Neural progenitor cell (in vitro differentiated cells): ENCODE measurements around the gene OVAAL. TPM values are rescaled to one million over a fixed set of nuclear protein-coding genes. Genes with fewer than 3 reads are reported as not detected.

Experiments
- DNase-seq: peaks from one replicate; pipeline ENCODE4 v3.0.0-alpha.2; 2016; ENCODE audit warnings: low spot score
- H2AFZ ChIP-seq: fragments of 200-600 bp; sonication (generic); replicated peaks from 2 replicates; pipeline ENCODE4 v1.6.1; 2016; ENCODE audit warnings: antibody characterized with exemption
- H3F3A ChIP-seq: fragments of 200-600 bp; sonication (generic); 2 replicates; pipeline ENCODE4 v1.6.1; 2016; ENCODE audit warnings: antibody characterized with exemption, low read depth
- H3K27ac ChIP-seq: fragments of 200-600 bp; sonication (generic); 2 replicates; pipeline ENCODE4 v1.5.1; 2016; ENCODE audit warnings: mild to moderate bottlenecking
- H3K27me3 ChIP-seq: fragments of 200-600 bp; sonication (generic); 2 replicates; pipeline ENCODE4 v1.6.1; 2016; ENCODE audit warnings: mild to moderate bottlenecking, moderate library complexity
- H3K36me3 ChIP-seq: fragments of 200-600 bp; sonication (generic); 2 replicates; pipeline ENCODE4 v1.5.1; 2016
- H3K4me1 ChIP-seq: fragments of 200-600 bp; sonication (generic); 2 replicates; pipeline ENCODE4 v1.6.1; 2016; ENCODE audit warnings: mixed run types
- H3K4me2 ChIP-seq: fragments of 200-600 bp; sonication (generic); 2 replicates; pipeline ENCODE4 v1.6.1; 2016
- H3K4me3 ChIP-seq: fragments of 200-600 bp; sonication (generic); 2 replicates; pipeline ENCODE4 v1.5.1; 2016
- H3K79me2 ChIP-seq: fragments of 200-600 bp; sonication (generic); 2 replicates; pipeline ENCODE4 v1.6.1; 2016; ENCODE audit warnings: low read depth
- H3K9ac ChIP-seq: fragments of 200-600 bp; sonication (generic); 2 replicates; pipeline ENCODE4 v1.6.1; 2016
- H3K9me3 ChIP-seq: fragments of 200-600 bp; sonication (generic); 2 replicates; pipeline ENCODE4 v1.5.1; 2016; ENCODE audit warnings: low read depth
- H4K20me1 ChIP-seq: fragments of 200-600 bp; sonication (generic); 2 replicates; pipeline ENCODE4 v1.6.1; 2016; ENCODE audit warnings: low read depth
- H3K27ac Mint-ChIP-seq: 3 replicates; pipeline ENCODE4 v1.8.0; 2021; ENCODE audit warnings: mixed read lengths
- H3K27me3 Mint-ChIP-seq: 2 replicates; pipeline ENCODE4 v1.8.0; 2022; ENCODE audit warnings: low read depth, mild to moderate bottlenecking, inconsistent platforms, moderate library complexity, mixed read lengths; ENCODE audit not compliant: insufficient read depth
- H3K36me3 Mint-ChIP-seq: 3 replicates; pipeline ENCODE4 v1.8.0; 2021; ENCODE audit warnings: mixed read lengths
- H3K4me1 Mint-ChIP-seq: 3 replicates; pipeline ENCODE4 v1.8.0; 2021; ENCODE audit warnings: mixed read lengths
- H3K4me3 Mint-ChIP-seq: 3 replicates; pipeline ENCODE4 v1.8.0; 2021; ENCODE audit warnings: mild to moderate bottlenecking, moderate library complexity, mixed read lengths
- H3K9me3 Mint-ChIP-seq: 3 replicates; pipeline ENCODE4 v1.8.0; 2020; ENCODE audit warnings: mixed read lengths
- EZH2 ChIP-seq: fragments of 200-600 bp; sonication (generic); IDR thresholded peaks from 2 replicates; pipeline ENCODE4 v1.6.1; 2017; ENCODE audit warnings: antibody characterized with exemption, mild to moderate bottlenecking, moderate library complexity
- EZH2phosphoT487 ChIP-seq: fragments of 200-600 bp; sonication (generic); IDR thresholded peaks from 2 replicates; pipeline ENCODE4 v1.6.1; 2017; ENCODE audit warnings: antibody characterized with exemption
- total RNA-seq: library from RNA; depleted of rRNA; stranded (reverse); fragments of >200 nt; gene quantifications from 2 replicates; pipeline ENCODE4 v1.2.3, GENCODE V29; 2015; ENCODE audit warnings: low replicate concordance
- TF ChIP-seq, protein P1 (sequence below): fragments of 200-600 bp; sonication (generic); IDR thresholded peaks from 2 replicates; pipeline ENCODE4 v1.5.1; 2017; ENCODE audit warnings: antibody characterized with exemption, mild to moderate bottlenecking

Gene OVAAL
- total RNA-seq, 1 donor from 2014 or later: not detected

DNA sequence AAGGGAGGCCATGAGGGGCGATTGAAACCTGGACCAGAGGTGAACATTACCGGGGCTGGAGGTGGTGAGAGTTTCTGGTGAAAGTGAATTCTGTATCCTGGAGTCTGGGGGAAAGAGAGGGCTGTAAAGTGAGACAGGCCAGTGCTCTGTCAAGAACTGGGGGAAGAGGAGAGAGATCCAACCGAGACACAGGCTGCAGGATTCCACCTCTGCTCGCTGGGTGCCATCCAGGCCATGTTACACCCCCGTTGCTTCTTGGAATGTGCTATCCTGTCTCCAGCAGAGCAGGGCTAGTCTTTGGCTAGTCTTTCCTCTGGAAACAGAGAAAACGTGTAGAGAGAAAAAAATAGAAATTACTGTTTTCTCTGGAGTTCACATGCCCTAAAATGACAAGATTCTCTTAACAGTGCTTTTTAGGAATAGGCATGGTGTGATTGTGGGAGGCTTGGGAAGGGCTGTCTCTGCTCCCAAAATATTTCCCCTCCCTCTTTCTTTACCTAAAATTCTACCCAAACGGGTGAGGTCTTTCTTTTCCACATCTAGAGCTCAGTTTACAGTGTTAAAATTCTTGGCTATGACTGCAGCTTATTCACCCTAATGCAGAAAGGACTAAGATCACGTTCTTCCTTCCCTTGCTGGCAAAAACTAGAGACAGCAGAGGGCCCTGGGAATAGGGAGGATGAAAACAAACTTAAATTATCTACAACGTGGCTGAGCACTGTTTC lies 16.5 kb upstream of the OVAAL start:
- Mint-ChIP-seq H3K4me3 (peak overlapping the region; percentile 16), H3K27me3 (peaks cover 4% of the 10 kb centered on the region), H3K9me3 (no peaks in the 10 kb centered on the region), H3K36me3 (no peaks in the 10 kb centered on the region), H3K27ac (peak overlapping the region; percentile 81), H3K4me1 (peaks cover 43% of the 10 kb centered on the region)
- Histone ChIP-seq H3K27me3 (no peaks in the 10 kb centered on the region), H3K9ac (no peak overlapping the region), H3F3A (no peaks in the 10 kb centered on the region), H3K79me2 (no peaks in the 10 kb centered on the region), H3K27ac (no peak overlapping the region), H3K36me3 (no peaks in the 10 kb centered on the region), H2AFZ (peak overlapping the region; percentile 92), H3K9me3 (no peaks in the 10 kb centered on the region), H4K20me1 (no peaks in the 10 kb centered on the region), H3K4me1 (peaks cover 9% of the 10 kb centered on the region), H3K4me3 (no peak overlapping the region), H3K4me2 (peak overlapping the region; percentile 15)
- TF ChIP-seq, protein P1, sequence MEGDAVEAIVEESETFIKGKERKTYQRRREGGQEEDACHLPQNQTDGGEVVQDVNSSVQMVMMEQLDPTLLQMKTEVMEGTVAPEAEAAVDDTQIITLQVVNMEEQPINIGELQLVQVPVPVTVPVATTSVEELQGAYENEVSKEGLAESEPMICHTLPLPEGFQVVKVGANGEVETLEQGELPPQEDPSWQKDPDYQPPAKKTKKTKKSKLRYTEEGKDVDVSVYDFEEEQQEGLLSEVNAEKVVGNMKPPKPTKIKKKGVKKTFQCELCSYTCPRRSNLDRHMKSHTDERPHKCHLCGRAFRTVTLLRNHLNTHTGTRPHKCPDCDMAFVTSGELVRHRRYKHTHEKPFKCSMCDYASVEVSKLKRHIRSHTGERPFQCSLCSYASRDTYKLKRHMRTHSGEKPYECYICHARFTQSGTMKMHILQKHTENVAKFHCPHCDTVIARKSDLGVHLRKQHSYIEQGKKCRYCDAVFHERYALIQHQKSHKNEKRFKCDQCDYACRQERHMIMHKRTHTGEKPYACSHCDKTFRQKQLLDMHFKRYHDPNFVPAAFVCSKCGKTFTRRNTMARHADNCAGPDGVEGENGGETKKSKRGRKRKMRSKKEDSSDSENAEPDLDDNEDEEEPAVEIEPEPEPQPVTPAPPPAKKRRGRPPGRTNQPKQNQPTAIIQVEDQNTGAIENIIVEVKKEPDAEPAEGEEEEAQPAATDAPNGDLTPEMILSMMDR: no peak
- no peak for TF ChIP-seq EZH2
- TF ChIP-seq EZH2phosphoT487: no peak
- DNase-seq: no peak

GRCh38 chr1:180542838-180543145 lies 16.0 kb upstream of the OVAAL start:
- no peak for DNase-seq
- H3K79me2 ChIP-seq: no peaks in the 10 kb centered on the region
- H3K36me3 Mint-ChIP-seq: no peaks in the 10 kb centered on the region
- H4K20me1 ChIP-seq: no peaks in the 10 kb centered on the region
- TF ChIP-seq EZH2phosphoT487: no peak
- TF ChIP-seq, protein P1: no peak
- TF ChIP-seq EZH2: no peak
- no peaks in the 10 kb centered on the region for H3K27me3 ChIP-seq
- H3K36me3 ChIP-seq: no peaks in the 10 kb centered on the region
- no peak overlapping the region for H3K4me3 ChIP-seq
- H3K9me3 ChIP-seq: no peaks in the 10 kb centered on the region
- no peaks in the 10 kb centered on the region for H3F3A ChIP-seq
- no peak overlapping the region for H3K9ac ChIP-seq
- no peak overlapping the region for H3K27ac ChIP-seq
- no peaks in the 10 kb centered on the region for H3K9me3 Mint-ChIP-seq
- H3K27me3 Mint-ChIP-seq: peaks cover 4% of the 10 kb centered on the region
- H2AFZ ChIP-seq: peak overlapping the region; percentile 92
- H3K27ac Mint-ChIP-seq: peak overlapping the region; percentile 81
- H3K4me1 Mint-ChIP-seq: peaks cover 44% of the 10 kb centered on the region
- H3K4me1 ChIP-seq: peaks cover 9% of the 10 kb centered on the region
- no peak overlapping the region for H3K4me3 Mint-ChIP-seq
- H3K4me2 ChIP-seq: peak overlapping the region; percentile 15

GRCh38 chr1:180544050-180544449 lies 14.7 kb upstream of the OVAAL start:
- no peak for DNase-seq
- no peaks in the 10 kb centered on the region for H3K27me3 ChIP-seq
- no peak overlapping the region for H3K27ac ChIP-seq
- H4K20me1 ChIP-seq: no peaks in the 10 kb centered on the region
- H3K36me3 ChIP-seq: no peaks in the 10 kb centered on the region
- H3K79me2 ChIP-seq: no peaks in the 10 kb centered on the region
- Mint-ChIP-seq H3K27ac (peak overlapping the region; percentile 47), H3K36me3 (no peaks in the 10 kb centered on the region), H3K4me3 (no peak overlapping the region), H3K9me3 (no peaks in the 10 kb centered on the region), H3K4me1 (peaks cover 57% of the 10 kb centered on the region), H3K27me3 (peaks cover 4% of the 10 kb centered on the region)
- no peak overlapping the region for H3K9ac ChIP-seq
- no peak overlapping the region for H2AFZ ChIP-seq
- H3K9me3 ChIP-seq: no peaks in the 10 kb centered on the region
- H3K4me3 ChIP-seq: no peak overlapping the region
- H3K4me1 ChIP-seq: peaks cover 19% of the 10 kb centered on the region
- no peak overlapping the region for H3K4me2 ChIP-seq
- peaks cover 6% of the 10 kb centered on the region for H3F3A ChIP-seq
- TF ChIP-seq EZH2: no peak
- TF ChIP-seq EZH2phosphoT487: no peak
- TF ChIP-seq, protein P1: no peak
